Globus pallidus (tissue), 1 donor: ENCODE results near the gene PRCD.
"Not testable (repeated sequence)": the region's sequence is repeated elsewhere in the genome, so short reads cannot be mapped to it uniquely, and the experiment has no call there.

ENCODE experiments used
- DNase-seq: peaks from one replicate; pipeline ENCODE4 v3.0.0-alpha.2; 2015; ENCODE audit warnings: low spot score

The PRCD gene

DNA sequence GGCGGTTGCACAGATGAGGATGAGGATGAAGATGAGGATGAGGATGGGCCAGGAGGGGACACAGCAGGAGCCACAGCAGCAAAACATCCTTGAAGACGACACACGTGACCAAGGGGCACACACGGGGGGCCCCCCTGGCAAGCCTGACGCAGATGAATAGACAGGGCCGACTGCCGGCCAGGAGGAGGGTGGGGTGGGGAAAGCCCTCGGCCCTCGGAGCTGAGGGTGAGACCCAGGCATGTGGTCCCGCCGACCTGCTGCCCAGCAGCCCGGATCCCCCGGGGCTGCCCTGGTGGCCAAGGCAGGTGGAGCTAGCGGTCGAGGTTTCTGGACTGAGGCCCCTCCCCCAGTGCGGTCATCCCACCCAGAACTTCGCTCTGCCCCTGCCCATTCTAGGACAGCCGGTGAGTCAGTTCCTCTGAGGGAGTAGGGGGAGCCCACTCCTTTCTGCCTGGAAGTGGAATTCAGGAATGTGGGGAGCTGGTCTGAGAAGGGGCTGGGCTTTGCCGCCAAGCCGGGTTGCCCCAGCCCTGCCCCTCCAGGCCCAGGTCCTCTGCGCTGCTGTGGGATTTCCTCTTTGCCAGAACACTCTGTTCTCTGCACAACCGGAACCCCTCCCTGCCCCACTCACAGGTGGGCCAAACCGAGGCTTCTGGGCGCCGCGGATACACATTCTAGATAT, 12.3 kb upstream of the PRCD start:
- no peak for DNase-seq

DNA sequence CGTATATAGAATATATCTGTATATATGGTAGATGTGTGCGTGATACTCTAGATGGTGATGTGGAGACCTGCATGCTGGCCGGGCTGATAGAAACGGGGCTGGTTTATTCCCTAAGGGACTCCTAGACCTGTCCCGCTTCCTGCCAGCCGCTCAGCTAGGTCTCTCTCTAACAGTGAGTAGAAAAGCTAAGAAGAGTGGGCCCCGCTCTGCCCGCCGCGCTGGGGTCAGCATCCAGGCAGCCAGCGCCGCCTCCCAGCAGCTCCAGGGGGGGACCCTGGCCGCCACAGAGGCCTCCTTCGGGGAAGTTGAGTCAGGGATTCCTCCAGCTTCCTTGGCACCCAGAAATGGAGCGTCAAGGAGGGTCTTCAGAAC, 11.7 kb upstream of the PRCD start:
- DNase-seq, result no peak

DNA sequence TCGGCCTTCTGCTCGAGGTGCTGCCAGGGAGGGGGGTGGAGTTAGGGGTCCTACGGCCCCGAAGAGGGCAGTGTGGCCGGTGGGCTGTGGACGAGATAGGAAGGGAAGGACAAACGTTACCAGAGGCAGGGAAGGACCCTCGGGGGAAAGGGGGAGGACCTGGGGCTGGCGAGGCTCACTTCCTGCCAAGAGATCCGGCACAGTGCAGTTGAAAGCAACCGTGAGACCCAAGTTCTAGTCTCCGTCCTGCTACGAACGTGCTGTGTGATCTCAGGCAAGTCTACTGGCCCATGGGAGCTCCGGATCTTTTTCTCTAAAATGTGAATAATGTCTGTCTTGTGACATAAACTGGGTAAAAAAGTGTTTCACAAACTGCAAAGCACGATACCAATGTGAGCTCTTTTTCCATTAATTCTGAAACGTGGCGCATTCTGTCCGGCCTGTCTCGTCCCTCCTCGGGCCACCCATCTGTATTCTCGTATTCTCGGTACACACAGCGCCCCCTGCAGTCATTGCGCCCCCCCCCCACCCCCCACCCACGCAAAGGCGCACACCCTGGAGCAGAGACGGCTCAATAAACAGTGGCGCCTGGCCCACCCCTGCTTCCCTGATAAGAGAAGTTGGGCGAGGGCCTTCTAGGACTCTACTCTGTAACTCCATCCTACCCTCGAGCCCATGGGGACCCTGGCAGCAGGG, 11.2 kb upstream of the PRCD start:
- DNase-seq, result no peak

DNA sequence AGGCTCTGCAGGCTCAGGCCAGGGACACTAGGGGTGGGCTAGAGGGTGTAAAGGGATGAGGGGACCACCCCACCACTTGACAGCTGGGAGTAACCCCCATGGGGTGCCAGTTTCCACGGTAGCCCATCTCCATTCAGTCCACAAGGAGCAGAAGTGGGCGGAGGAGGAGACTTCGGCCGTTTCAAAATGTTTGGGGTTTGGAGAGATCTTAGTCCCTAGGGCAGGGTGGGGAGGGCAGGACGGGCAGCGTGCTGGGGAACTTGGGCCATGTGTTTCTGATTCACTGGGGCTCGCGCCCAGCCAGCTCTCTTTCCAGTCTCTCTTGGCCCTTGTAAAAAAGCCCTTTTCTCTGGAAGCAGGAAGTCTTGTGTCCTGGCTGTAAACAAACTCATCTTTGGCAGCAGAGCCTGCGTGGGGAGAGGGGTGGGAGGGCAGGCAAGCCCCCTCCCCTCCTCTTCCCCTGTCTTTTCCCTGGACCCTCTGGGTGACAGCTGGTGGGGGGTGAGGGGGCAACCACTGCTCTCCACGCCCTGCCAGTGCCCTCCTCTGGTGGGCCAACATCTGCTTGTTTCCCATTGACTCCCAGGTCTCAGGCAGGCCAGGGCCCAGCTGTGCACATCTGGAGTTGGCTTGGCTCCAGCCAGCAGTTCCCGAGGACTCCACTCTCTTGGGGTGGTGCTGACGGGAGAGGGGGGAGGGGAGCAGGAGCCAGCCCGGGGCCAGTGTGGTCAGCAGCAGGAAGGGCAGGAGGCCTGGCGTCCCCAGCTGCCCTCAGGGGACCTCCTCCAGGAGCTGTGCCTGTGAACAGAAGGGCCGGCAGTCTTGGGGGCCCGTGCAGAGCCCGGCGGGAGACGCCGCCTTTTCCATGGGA, 10.4 kb upstream of the PRCD start:
- peak; percentile 70 for DNase-seq

DNA sequence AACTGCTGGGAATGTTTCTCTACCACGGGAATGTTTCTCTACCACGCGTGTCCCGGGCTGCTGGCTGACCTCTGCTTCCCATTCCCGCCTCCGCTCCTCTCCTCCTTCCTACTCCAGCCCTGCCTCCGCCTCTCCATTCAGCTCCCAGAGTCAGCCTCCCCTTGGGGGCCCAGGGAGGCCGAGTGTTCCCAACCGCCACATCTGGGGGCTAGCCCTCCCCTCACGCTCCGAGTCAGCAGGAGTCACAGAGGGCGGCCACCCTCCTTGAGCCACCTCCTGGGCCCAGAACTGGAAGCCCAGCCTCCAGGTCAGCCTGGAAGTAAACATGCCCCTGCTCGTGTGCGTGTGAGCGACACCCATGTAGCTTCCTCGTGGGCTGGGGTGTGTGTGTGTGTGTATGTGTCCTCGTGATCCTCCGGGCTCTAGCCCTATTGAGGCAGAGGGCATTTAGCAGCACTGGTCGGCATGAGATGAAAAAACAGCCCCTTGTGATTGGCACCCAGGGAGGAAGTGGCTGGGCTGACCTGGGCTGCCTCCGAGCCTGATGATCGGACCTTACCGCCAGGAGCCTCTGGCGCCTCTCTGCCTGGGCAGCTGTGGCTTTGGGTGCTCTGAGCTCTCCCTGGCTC, 9.6 kb upstream of the PRCD start:
- DNase-seq, result no peak

DNA sequence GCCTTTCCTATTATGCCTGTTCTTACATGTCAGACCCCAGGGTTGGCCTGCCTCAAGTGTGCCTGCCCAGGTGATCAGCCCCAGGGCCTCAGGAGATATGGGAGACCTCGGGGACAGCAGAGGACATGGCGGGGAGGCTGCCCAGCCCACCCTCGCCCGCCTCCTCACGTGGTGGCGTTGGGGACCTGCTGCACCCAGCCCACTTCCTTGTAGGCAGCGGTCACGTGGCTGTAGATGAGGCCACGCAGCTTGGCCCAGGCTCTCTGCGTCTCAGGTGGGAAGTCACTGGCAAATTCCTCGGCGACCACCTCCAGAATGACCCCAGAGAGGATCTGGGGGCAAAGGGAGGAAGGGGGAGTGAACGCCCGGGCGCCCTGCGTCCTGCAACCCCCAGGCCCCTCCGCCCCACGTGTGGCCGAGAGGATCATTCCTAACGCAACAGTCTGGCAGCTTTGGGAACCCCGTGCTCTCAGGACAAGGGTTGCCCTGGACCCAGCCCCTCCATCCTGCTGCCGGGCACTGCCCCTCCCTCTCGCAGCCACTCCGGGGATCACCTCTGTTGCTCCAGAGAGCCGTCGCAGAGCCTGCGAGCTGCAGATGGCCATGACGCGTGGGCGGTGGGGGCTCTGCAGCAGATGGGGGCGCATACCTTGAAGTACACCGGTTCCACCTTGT, 8.9 kb upstream of the PRCD start:
- DNase-seq, result no peak

DNA sequence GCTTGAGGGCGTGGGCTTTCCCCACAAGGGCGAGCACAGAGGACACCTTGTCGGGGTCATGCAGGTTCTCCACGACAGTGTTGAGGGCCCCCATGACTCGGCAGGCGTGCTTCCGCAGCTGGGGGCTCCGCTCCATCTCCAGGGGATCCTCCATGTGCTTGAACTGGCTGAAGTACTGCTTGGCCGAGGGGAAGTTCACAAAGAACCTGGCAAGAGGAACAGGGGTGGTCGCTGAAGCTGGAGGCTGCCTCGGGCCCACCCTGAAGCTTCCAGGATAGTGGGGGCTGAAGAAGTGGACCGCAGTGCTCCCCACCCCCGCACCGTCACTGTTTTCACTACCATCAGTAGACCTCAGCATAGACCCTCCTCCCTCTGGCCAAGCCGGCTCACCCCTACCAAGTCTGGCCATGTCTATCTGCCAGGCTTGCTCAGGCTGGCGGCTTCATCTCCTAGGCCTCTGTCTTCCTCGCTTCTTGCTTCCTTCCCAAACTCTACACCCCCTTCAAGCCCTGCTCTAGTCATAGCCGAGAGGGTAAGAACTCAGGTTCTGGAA, 8.3 kb upstream of the PRCD start:
- no peak for DNase-seq

DNA sequence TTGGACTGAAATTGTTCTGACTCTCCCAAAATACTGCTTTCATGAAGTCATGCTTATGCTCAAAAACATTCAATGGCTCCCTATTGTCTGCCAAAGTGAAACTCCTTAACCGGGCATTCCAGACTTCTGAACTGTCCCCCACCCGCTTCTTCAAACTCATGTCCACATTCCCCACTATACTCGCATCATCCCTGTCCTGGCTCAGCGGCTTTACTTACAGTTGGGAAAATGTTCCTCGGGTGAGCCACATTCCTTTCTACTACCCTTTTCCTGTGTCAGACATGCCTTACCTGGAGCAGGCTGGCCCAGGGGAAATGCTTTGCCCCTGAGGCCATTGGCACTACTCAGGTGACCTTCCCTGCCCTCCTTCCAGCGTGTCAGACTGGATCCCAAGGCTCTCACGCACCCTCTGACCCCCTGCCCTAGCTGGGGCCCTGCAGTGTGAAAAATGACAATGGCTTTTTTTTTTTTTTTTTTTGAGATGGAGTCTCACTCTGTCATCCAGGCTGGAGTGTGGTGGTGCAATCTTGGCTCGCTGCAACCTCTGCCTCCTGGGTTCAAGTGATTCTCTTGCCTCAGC, 7.7 kb upstream of the PRCD start:
- no peak for DNase-seq

DNA sequence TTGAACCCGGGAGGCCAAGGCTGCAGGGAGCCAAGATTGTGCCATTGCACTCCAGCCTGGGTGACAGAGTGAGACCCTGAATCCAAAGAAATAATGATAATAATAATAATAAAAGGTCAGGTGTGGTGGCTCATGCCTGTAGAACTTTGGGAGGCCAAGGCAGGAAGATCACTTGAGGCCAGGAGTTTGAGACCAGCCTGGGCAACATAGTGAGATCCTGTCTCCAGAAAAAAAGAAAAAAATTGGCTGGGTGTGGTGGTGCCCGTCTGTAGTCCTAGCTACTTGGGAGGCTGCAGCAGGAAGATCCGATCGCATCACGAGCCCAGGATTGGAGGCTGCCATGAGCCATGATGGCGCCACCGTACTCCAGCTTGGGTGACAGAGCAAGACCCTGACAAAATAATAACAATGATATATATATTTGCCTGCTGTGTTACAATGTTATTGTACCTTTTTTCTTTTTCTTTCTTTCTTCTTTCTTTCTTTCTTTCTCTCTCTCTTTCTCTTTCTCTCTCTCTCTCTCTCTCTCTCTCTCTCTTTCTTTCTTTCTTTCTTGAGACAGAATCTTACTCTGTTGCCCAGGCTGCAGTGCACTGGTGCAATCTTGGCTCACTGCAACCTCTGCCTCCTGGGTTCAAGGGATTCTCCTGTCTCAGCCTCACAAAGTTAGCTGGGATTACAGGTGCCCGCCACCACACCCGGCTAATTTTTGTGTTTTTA, 6.0 kb upstream of the PRCD start:
- not testable (repeated sequence) for DNase-seq

DNA sequence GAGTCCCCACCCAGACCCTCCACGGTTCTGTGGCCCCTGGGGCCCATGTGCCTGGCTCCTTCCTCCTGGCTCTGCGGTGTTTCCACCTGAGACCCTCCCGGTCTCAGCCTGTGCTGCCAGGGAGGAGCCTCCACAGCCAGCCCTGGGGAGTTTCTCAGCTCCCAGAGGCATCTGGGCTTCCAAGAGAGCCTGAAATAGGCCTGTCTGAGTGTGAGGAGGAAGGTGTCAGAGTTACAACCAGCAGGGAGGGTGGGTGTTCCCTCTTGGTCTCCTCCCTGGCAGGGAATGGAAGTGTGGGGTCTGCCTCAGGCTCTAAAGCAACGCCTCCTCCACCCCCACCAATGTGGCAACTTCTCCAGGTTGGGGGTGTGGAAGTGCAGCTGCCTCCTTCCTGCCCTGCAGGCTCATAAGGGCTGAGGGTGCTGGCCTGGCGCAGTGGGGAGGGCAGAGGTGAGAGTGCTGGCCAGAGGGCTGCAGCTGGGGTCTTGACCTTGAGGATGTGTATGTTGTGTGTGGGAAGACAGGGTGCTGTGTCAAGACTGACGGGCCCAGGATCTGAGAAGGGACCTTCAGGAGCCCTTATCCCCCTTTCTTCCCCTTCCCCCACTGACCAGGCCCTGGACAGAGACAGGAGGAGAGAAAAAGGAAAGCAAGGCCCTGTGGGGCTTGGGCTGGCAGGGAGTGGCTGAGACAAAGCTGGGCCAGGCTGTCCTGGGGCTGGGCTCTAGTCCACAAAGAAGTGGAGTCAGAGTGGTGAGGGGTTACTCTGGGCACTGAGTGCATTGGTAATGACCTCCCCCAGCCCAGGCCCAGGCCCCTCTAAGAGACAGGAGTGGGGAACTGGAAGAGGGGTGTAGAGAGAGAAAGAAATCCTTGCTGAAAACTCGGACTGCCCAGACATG, 4.8 kb upstream of the PRCD start:
- no peak for DNase-seq

DNA sequence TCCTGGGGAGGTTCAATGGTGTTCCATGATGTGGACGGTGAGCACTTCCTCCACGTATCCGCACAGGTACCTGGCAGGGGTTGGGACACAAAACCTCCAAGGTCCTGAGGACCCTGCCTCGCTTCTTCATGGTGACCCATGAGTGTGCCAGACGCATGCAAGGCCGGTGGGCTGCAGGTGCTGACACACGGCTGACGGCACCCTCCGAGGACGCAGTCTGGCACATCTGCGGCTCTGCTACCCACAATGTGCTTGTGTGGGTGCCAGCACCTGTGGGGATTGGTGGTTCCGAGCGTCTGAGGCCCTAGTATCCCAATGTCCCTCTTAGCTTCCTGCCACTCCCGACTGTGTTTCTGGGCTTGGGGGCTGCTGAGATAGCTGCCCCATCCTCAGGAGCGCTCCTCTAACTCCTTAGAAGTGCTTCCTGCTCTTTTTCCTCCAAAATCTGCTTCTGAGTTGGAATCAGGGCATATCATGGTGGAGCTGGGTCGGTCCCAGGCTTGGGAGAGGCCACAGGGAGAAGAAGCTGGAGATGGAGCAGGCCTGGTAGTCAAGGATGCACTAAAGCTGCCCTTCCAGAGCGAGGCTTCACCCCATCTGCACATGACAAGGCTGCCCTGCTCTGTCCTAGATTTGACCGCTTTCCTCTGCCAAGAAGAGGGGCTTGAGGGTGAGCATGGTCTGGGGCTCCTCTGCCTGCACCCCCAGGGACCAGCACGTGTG, 3.9 kb upstream of the PRCD start:
- no peak for DNase-seq

DNA sequence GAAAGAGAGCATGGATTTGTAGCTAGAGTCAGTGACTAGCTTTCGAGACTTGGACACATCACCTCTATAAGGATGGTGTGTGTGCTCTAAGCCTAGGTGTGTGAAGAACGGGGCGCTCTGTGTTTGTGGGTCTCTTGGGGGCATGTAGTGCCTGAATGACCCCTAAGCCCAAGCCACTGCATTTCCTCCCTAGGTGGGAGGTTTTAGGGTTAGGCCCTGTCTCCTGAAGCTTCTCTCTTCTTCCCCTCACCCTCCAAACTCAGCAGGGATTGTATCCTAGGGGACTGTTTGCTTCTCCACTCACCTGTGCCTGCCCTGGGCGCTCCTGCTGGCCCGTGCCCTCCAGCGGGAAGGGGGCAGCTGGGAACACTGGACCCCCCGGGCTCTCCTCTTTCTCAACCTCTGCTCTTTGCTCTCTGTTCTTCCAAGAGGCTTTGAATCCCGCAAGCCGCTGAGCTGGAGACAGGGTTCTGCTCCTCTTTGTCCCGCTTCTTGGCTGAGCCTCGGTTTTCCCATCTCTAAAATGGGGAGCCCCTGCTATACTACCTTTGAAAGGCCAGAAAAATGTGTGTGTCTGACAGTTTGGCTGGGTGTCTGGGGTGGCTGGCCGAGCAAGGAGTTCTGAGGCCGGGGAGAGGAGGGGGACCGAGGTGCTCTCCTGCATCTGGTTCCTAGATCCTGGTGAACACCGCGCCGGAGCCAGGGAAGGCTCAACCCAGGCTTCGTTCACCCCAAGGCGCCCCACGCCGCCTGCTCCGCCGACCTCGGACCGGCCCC, 3.1 kb upstream of the PRCD start:
- no peak for DNase-seq

DNA sequence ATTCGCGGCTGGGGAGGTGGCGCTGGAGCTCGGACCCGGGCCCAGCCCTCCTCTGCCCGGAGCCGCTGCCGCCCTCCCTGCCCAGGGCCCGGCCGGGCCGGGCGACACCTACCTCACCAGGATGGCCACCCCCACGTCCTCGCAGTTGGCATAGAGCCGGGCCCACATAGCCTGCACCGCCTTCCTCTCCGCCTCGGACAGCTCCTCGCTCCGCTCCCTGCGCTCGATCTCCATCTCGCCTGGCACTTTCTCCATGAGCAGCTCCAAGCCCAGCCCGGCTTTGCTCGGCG, 2.6 kb upstream of the PRCD start:
- no peak for DNase-seq

DNA sequence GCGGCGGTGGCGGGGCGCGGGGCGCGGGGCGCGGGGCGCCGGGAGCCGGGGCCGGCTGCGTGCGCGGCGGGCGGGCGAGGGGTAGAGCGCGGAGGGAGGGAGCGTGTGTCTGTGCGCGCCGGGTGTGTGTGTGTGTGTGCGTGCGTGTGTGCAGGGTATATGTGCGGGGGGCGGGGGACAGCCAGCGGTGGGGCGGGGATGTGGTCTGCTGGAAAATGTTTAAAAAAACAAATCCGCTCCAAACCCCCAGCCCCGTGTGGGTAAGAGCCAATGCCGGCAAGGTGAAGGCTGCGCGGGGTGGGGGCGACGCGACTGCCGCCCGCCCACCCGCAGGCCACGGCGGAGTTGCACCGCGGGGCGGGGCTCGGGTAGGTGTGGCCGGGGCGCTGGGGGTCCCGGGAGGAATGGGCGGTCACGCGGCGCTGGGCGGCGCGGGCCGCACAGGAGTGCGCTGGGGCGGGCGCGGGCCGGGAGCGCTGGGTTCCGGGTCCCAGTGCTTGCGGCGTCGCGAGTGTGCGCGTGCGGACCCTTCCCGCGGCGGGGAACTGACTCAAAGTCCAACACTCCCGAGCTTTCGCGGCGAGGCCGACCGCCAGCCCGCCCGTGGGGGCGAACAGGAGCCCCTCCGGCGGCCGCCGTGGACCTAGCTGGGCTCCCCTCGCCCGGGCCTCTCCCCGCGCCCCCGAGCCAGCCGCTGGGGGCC, 2.1 kb upstream of the PRCD start, which contains the start of gene CYGB:
TSS of gene CYGB (minus strand) at position 132 of the 703 bp plus-strand sequence. CDS start 167 bp downstream, outside the sequence.
- DNase-seq, result no peak

DNA sequence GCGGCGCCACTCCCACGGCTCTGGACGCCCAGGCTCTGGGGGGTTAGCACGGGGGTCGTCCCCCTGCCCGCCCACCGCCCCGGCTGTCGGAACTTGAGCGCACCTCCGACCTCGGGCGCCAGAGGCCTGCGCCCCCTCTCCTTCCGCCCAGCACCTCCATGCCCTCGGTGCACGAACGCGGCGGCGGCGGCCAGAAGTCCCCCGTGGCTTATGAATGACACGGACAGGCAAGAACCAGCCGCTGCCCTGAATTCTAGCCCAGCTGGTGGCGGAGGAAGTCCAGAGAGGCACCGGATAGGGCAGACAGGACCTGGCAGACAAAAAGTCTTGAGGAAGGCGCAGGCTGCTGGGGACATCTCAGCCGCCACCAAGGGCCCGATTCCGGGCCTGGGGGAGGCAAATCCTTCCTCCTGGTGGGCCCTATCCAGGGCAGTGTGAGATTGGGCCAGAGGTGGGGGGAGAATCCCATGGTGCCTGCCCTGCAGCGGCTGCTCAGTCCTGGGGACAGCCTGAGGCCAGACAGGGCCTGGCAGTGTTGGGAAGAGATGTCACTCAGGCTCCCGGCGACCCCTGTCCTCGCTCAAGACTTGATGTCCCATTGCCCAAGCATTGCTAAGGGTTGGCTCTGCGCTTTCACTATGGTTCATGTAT, 1.4 kb upstream of the PRCD start:
- no peak for DNase-seq

DNA sequence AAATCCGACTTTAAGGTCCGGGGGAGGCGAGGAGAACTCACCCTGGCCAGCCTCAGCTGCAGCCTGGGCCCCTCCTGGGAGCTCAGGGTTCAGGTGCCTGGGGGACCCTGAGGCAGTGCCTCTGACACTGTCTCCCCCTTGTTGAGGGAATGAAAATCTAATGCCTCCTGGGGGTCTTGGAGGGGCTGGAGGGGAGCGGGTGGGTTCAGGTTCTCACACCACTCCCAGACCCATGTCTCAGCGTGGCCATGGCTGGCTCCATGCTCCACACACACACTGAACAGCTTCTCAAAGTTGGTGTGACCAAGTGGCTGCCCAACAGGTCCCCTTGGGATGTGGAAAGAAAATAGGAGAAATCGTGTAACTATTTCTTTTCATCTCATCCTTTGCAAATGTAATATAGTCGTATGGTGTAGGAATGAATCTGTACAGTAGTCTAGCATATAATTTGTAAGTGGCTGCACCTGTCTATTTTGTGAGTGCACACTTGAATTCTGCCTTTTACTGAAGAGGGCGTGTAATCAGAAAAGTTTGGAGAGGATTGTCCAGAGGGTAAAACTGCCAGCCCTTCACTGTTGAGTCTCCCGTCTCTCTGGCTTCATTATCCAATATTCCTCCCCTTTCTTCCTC, 788 bp upstream of the PRCD start:
- no peak for DNase-seq
